BLaER1 treated with 17β-estradiol and CSF1 and Interleukin-3, amounts not matched to agents 10 nM and 100 nM (cell line): ENCODE measurements around the gene NUDT1.
A peak's percentile ranks its signal among the peaks of the same experiment; 100 is the strongest.

Experiments used
- H3K27ac ChIP-seq, 11 experiments: shearing (Covaris generic); formaldehyde crosslinking; 2 replicates each; pipeline ENCODE4 v1.8.1; 2022
- H3K27me3 ChIP-seq, 11 experiments: shearing (Covaris generic); formaldehyde crosslinking; 2 replicates each; pipeline ENCODE4 v1.8.1; 2022
- H3K36me3 ChIP-seq, 11 experiments: shearing (Covaris generic); formaldehyde crosslinking; 2 replicates each; pipeline ENCODE4 v1.8.1; 2022
- H3K4me1 ChIP-seq, 10 experiments: shearing (Covaris generic); formaldehyde crosslinking; 2 replicates each; pipeline ENCODE4 v1.8.1; 2022
- H3K4me2 ChIP-seq, 11 experiments: shearing (Covaris generic); formaldehyde crosslinking; 2 replicates each; pipeline ENCODE4 v1.8.1; 2022
- H3K4me3 ChIP-seq, 10 experiments: shearing (Covaris generic); formaldehyde crosslinking; 2 replicates each; pipeline ENCODE4 v1.8.1; 2022
- H3K9ac ChIP-seq, 11 experiments: shearing (Covaris generic); formaldehyde crosslinking; 2 replicates each; pipeline ENCODE4 v1.8.1; 2022
- H3K9me3 ChIP-seq, 11 experiments: shearing (Covaris generic); formaldehyde crosslinking; replicated peaks in 1 of 11; 2 replicates each; pipeline ENCODE4 v1.8.1; 2022
- H4K20me1 ChIP-seq, 11 experiments: shearing (Covaris generic); formaldehyde crosslinking; 2 replicates each; pipeline ENCODE4 v1.8.1; 2022
- Cebpa-rat ChIP-seq, 11 experiments: shearing (Covaris generic); IDR thresholded peaks; 2 replicates each; pipeline ENCODE4 v1.8.1; 2022

Gene NUDT1

DNA sequence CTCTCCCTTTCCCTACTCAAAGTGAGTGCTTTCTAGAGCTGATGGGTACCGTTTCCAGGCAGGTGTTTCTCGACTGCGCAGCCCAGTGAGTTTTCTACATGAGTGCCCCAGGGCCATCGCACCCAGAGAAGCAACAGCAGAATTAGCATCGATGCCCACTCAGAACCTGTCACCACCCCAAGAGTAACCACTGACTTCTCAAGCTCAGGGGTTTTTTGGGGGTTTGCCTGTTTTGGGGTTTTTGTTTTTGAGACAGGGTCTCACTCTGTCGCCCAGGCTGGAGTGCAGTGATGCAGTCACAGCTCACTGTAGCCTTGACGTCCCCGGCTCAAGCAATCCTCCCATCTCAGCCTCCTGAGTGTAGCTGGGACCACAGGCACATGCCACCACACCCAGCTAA, 46.5 kb downstream of the NUDT1 start:
- Histone ChIP-seq H3K27me3 (no peaks in the 10 kb centered on the region), H3K4me2 (peak overlapping the region in 8 of 11 experiments; percentile 9 to 60 (median 34); a peak in 13 of 22 replicates), H3K36me3 (peaks cover 0 to 76% (median 4%) of the 10 kb centered on the region in 11 experiments; a peak in 6 of 22 replicates), H3K27ac (no peak overlapping the region), H3K9me3 (peaks cover 0 to 12% (median 4%) of the 10 kb centered on the region in 11 experiments; a peak in 6 of 22 replicates), H3K9ac (peak overlapping the region in 3 of 11 experiments; percentile 21 to 38 (median 22); a peak in 3 of 22 replicates), H4K20me1 (peaks cover 5 to 100% (median 36%) of the 10 kb centered on the region in 11 experiments; a peak in 20 of 22 replicates), H3K4me3 (no peak overlapping the region), H3K4me1 (peaks cover under 1 to 22% (median 15%) of the 10 kb centered on the region in 10 experiments; a peak in 19 of 20 replicates)
- TF ChIP-seq Cebpa-rat (IDR thresholded peaks at IDR 0.05) = no peak

GRCh38 chr7:2289111-2289586, 47.1 kb downstream of the NUDT1 start:
- H3K9ac ChIP-seq = no peak overlapping the region; a peak in 1 of 22 replicates
- peaks cover 0 to 14% (median 4%) of the 10 kb centered on the region in 11 experiments; a peak in 6 of 22 replicates for H3K9me3 ChIP-seq
- H3K4me3 ChIP-seq = no peak overlapping the region
- TF ChIP-seq Cebpa-rat (IDR thresholded peaks at IDR 0.05) = no peak
- H4K20me1 ChIP-seq = peaks cover 4 to 100% (median 33%) of the 10 kb centered on the region in 11 experiments; a peak in 20 of 22 replicates
- H3K36me3 ChIP-seq = peaks cover 0 to 73% (median 4%) of the 10 kb centered on the region in 11 experiments; a peak in 6 of 22 replicates
- H3K4me1 ChIP-seq = peaks cover 0 to 18% (median 13%) of the 10 kb centered on the region in 10 experiments; a peak in 15 of 20 replicates
- H3K4me2 ChIP-seq = peak overlapping the region in 7 of 11 experiments; percentile 9 to 60 (median 35); a peak in 10 of 22 replicates
- H3K27me3 ChIP-seq = no peaks in the 10 kb centered on the region
- no peak overlapping the region for H3K27ac ChIP-seq

GRCh38 chr7:2289621-2290020, 47.6 kb downstream of the NUDT1 start:
- no peak overlapping the region for H3K4me2 ChIP-seq
- H3K27me3 ChIP-seq = no peaks in the 10 kb centered on the region
- H4K20me1 ChIP-seq = peaks cover 4 to 100% (median 33%) of the 10 kb centered on the region in 11 experiments; a peak in 20 of 22 replicates
- H3K27ac ChIP-seq = no peak overlapping the region
- H3K4me3 ChIP-seq = no peak overlapping the region
- TF ChIP-seq Cebpa-rat (IDR thresholded peaks at IDR 0.05) = no peak
- peaks cover 0 to 73% (median 4%) of the 10 kb centered on the region in 11 experiments; a peak in 6 of 22 replicates for H3K36me3 ChIP-seq
- H3K9me3 ChIP-seq = peaks cover 0 to 14% (median 4%) of the 10 kb centered on the region in 11 experiments; a peak in 6 of 22 replicates
- H3K4me1 ChIP-seq = peaks cover 0 to 18% (median 13%) of the 10 kb centered on the region in 10 experiments; a peak in 15 of 20 replicates
- no peak overlapping the region for H3K9ac ChIP-seq

DNA sequence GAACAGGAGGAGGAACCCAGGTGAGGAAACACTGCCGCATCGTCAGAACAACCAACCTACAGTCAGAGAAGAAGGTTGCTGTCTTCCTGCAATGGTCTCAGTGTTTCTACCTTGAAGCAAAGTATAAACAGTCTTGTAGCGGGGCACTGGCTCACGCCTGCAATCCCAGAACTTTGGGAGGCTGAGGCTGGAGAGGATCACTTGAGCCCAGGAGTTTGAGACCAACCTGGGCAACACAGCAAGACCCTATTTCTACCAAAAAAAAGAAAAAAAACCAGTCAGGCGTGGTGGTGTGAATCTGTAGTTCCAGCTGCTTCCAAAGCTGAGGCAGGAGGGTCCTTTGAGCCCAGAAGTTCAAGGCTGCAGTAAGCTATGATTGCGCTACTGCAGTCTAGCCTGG, 48.9 kb downstream of the NUDT1 start:
- Histone ChIP-seq H3K9ac (no peak overlapping the region), H4K20me1 (peaks cover 0 to 100% (median 33%) of the 10 kb centered on the region in 11 experiments; a peak in 20 of 22 replicates), H3K36me3 (peaks cover 0 to 71% (median 4%) of the 10 kb centered on the region in 11 experiments; a peak in 6 of 22 replicates), H3K9me3 (peaks cover 0 to 14% (median 4%) of the 10 kb centered on the region in 11 experiments; a peak in 6 of 22 replicates), H3K4me2 (no peak overlapping the region), H3K4me1 (peaks cover 8 to 25% (median 20%) of the 10 kb centered on the region in 10 experiments; a peak in 19 of 20 replicates), H3K4me3 (no peak overlapping the region), H3K27ac (no peak overlapping the region), H3K27me3 (no peaks in the 10 kb centered on the region)
- no peak for TF ChIP-seq Cebpa-rat (IDR thresholded peaks at IDR 0.05)

GRCh38 chr7:2295936-2296620, 54.1 kb downstream of the NUDT1 start:
- peak overlapping the region in 4 of 11 experiments; percentile 3 to 23 (median 9); a peak in 4 of 22 replicates for H3K4me2 ChIP-seq

GRCh38 chr7:2296832-2297231, 54.8 kb downstream of the NUDT1 start:
- peaks cover 0 to 97% (median 12%) of the 10 kb centered on the region in 11 experiments; a peak in 10 of 22 replicates for H4K20me1 ChIP-seq
- peaks cover 0 to 18% (median 0%) of the 10 kb centered on the region in 11 experiments; a peak in 4 of 22 replicates for H3K36me3 ChIP-seq
- peak overlapping the region in 2 of 11 experiments; percentile 1 to 6; a peak in 1 of 22 replicates for H3K4me2 ChIP-seq
- H3K9ac ChIP-seq = no peak overlapping the region
- no peak overlapping the region for H3K27ac ChIP-seq
- H3K4me1 ChIP-seq = peaks cover 47 to 69% (median 57%) of the 10 kb centered on the region in 10 experiments
- TF ChIP-seq Cebpa-rat (IDR thresholded peaks at IDR 0.05) = no peak
- H3K4me3 ChIP-seq = no peak overlapping the region
- H3K9me3 ChIP-seq = peaks cover 0 to 14% (median 4%) of the 10 kb centered on the region in 11 experiments; a peak in 7 of 22 replicates
- H3K27me3 ChIP-seq = no peaks in the 10 kb centered on the region

More at GRCh38 chr7:2295936-2296620, 54.1 kb downstream of the NUDT1 start:
- H3K27ac ChIP-seq = no peak overlapping the region
- no peak overlapping the region for H3K4me3 ChIP-seq
- H3K27me3 ChIP-seq = no peaks in the 10 kb centered on the region
- H3K9ac ChIP-seq = no peak overlapping the region
- H3K36me3 ChIP-seq = peaks cover 0 to 26% (median 0%) of the 10 kb centered on the region in 11 experiments; a peak in 5 of 22 replicates
- H4K20me1 ChIP-seq = peaks cover 0 to 97% (median 12%) of the 10 kb centered on the region in 11 experiments; a peak in 12 of 22 replicates
- H3K4me1 ChIP-seq = peaks cover 39 to 61% (median 50%) of the 10 kb centered on the region in 10 experiments
- no peak for TF ChIP-seq Cebpa-rat (IDR thresholded peaks at IDR 0.05)
- peaks cover 0 to 14% (median 4%) of the 10 kb centered on the region in 11 experiments; a peak in 6 of 22 replicates for H3K9me3 ChIP-seq

- peak overlapping the region; percentile 78 to 98 (median 89) for H3K4me2 ChIP-seq
- H4K20me1 ChIP-seq = peaks cover 0 to 88% (median 11%) of the 10 kb centered on the region in 11 experiments; a peak in 10 of 22 replicates
- no peaks in the 10 kb centered on the region for H3K27me3 ChIP-seq
- peak overlapping the region; percentile 20 to 88 (median 59); a peak in 21 of 22 replicates for H3K9ac ChIP-seq
- peak overlapping the region; percentile 21 to 60 (median 44); a peak in 19 of 20 replicates for H3K4me3 ChIP-seq
- peak overlapping the region; percentile 44 to 95 (median 63) for H3K27ac ChIP-seq
- peaks cover 49 to 80% (median 60%) of the 10 kb centered on the region in 10 experiments for H3K4me1 ChIP-seq
- H3K9me3 ChIP-seq = peaks cover 0 to 17% (median 13%) of the 10 kb centered on the region in 11 experiments; a peak in 13 of 22 replicates
- TF ChIP-seq Cebpa-rat (IDR thresholded peaks at IDR 0.05) = no peak
- peaks cover 0 to 9% (median 0%) of the 10 kb centered on the region in 11 experiments; a peak in 2 of 22 replicates for H3K36me3 ChIP-seq
Measured at GRCh38 chr7:2299131-2299829, 57.3 kb downstream of the NUDT1 start.
